Stimulated activated naive CD4-positive, alpha-beta T cell (primary cell): ENCODE measurements around the gene ADAT3.

ENCODE experiments used
- DNase-seq, 6 experiments: peaks; one replicate each; lab custom pipeline; 2025; lab: John Stamatoyannopoulos, UW

ADAT3 gene

DNA sequence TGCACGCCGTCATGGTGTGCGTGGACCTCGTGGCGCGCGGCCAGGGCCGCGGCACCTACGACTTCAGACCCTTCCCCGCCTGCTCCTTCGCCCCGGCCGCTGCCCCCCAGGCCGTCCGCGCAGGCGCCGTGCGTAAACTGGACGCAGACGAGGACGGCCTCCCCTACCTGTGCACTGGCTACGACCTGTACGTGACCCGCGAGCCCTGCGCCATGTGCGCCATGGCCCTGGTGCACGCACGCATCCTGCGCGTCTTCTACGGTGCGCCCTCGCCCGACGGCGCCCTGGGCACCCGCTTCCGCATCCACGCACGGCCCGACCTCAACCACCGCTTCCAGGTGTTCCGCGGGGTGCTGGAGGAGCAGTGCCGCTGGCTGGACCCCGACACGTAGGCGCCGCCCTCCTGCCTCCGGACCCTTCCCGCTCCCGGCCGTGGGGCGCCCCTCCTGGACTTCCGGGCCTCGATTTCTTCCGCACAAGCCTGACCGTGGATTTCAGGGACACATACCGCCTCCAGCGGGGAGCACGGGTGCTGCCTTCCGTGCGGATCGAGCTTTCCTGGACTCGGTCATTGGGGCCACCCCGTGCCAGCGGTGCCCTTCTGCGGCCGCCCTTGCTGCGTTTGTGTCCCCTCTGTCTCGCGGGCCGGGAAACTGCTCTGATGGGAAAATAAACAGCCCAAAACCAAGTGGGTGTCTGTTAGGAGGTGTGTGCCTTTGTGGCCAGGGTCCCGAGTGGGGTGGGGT lies 7.7 kb downstream of the ADAT3 start:
- no peak for DNase-seq

GRCh38 chr19:1913781-1914577 lies 8.8 kb downstream of the ADAT3 start:
- no peak for DNase-seq

GRCh38 chr19:1914826-1915341 lies 9.7 kb downstream of the ADAT3 start:
- no peak for DNase-seq

- DNase-seq: no peak
Observed at GRCh38 chr19:1917146-1917545, 11.9 kb downstream of the ADAT3 start.

DNA sequence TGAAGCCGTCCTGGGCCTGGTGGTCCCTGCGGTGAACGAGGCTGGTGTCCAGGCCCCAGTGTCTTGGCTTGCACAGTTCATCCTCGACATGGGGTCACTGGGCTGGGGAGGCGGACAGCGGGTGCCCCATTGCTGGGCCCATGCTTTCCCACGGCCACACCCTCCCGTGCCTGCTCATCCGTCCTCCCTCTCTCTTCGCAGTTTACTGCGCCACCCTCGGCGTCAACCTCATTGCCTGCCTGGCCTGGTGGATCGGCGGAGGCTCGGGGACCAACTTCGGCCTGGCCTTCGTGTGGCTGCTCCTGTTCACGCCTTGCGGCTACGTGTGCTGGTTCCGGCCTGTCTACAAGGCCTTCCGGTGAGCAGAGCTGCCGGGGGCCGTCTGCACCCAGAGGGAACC lies 12.7 kb downstream of the ADAT3 start:
- DNase-seq: no peak

- DNase-seq: no peak
Observed at GRCh38 chr19:1918975-1919374, 13.8 kb downstream of the ADAT3 start.

DNA sequence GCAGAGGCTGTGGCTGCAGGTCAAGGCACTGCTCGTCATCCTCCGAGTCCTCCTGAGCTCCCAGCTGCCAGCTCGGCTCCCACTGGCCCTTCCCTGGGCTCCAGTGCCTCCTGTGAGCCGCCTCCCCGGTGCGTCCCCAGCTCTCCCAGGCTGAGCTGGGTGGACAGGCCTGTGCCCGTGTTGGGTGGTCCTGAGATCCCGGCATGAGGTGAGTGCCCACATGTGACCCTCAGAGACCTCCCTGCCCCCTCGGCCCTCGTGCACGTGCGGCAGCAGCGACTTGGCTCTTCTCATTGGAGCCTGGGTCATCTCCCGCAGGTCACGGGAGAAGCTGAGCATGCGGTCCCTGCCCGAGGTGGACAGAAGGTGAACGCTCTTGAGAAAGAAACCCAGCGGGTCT lies 15.4 kb downstream of the ADAT3 start:
- no peak for DNase-seq

DNA sequence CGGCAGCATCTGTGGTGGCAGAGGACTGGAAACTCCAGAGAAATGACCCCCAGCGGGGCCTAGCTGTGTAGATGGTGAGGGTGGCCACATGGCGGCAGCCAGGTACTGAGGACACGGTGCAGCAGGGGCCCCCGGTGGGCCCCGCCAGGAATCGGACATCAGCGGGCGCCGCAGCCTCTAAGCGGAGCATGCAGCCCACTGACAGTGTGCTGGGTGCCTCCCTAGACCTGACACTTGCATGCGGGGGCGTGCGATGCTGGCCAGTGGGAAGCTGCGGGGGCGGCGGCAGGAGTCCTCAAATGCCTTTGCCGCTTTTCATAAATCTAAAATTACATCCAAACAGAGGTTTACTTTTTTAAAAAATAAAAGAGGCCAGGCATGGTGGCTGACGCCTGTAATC lies 16.1 kb downstream of the ADAT3 start:
- no peak for DNase-seq

- no peak for DNase-seq
Observed at GRCh38 chr19:1921825-1922224, 16.6 kb downstream of the ADAT3 start.

- no peak for DNase-seq
Observed at GRCh38 chr19:1922803-1923202, 17.6 kb downstream of the ADAT3 start.

GRCh38 chr19:1923319-1923718 lies 18.1 kb downstream of the ADAT3 start:
- no peak for DNase-seq

GRCh38 chr19:1924320-1924961 lies 19.2 kb downstream of the ADAT3 start:
- DNase-seq: no peak

- no peak for DNase-seq
Observed at GRCh38 chr19:1925544-1925943, 20.3 kb downstream of the ADAT3 start.

GRCh38 chr19:1929021-1929742 lies 24.0 kb downstream of the ADAT3 start:
- peak; percentile 52 to 81 (median 70) for DNase-seq

GRCh38 chr19:1931445-1931844 lies 26.2 kb downstream of the ADAT3 start:
- no peak for DNase-seq

DNA sequence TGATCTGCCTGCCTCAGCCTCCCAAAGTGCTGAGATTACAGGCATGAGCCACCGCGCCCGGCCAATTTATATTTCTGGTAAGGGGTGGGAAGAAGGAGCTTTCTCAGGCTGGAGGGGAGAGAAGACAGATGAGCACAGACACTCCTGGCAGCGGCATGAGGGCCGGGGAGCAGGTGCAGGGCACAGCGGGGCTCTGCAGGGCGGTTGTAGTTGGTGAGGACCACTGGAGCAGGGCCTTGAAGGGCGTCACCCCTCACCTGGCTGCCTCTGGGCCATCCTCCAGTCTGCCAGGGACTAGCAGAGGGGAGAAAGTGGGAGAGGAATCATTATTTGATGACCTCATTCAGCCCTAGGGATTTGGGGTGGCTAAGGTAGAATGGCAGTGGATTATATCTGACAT lies 27.2 kb downstream of the ADAT3 start:
- no peak for DNase-seq

GRCh38 chr19:1933244-1933643 lies 28.0 kb downstream of the ADAT3 start:
- no peak for DNase-seq

- DNase-seq: no peak
Observed at GRCh38 chr19:1933942-1934341, 28.7 kb downstream of the ADAT3 start.

- DNase-seq: no peak
Observed at GRCh38 chr19:1935484-1936208, 30.4 kb downstream of the ADAT3 start.

GRCh38 chr19:1936430-1936829 lies 31.2 kb downstream of the ADAT3 start:
- no peak for DNase-seq

GRCh38 chr19:1936916-1937610 lies 31.9 kb downstream of the ADAT3 start:
- no peak for DNase-seq
